Lower leg skin (tissue), 3 donors: ENCODE results near the gene TOMM6.

Experiments used
- POLR2A ChIP-seq, 2 donors: fragments of 450-650 bp; IDR thresholded peaks; one replicate each; pipeline ENCODE4 v1.6.1; 2016 to 2017; ENCODE audit warnings: antibody characterized with exemption in 2 of 2, mild to moderate bottlenecking in 1 of 2, moderate library complexity in 1 of 2
- TF ChIP-seq, protein P1 (sequence below), 3 donors: fragments of 450-650 bp; IDR thresholded peaks; one replicate each; pipeline ENCODE4 v1.5.1; 2016; ENCODE audit warnings: antibody characterized with exemption in 3 of 3, mild to moderate bottlenecking in 3 of 3, moderate library complexity in 2 of 3

DNA sequence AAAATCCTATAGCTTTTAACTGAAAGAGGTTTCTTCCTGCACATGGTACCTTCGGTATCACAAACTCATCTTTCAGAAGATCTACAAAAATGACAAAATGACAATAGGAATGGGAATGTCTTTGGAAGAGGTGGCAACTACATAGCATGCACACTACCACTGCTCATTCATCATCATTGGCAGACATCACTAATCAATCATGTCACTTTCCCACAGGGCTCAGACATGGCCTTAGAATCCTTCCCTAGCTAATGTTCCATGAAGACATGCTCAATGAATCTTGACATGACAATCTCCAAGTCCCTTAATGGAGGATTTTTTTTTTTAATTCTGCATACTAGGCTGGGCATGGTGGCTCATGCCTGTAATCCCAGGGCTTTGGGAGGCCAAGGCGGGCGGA is 37.1 kb upstream of the TOMM6 start:
- TF ChIP-seq, protein P1, sequence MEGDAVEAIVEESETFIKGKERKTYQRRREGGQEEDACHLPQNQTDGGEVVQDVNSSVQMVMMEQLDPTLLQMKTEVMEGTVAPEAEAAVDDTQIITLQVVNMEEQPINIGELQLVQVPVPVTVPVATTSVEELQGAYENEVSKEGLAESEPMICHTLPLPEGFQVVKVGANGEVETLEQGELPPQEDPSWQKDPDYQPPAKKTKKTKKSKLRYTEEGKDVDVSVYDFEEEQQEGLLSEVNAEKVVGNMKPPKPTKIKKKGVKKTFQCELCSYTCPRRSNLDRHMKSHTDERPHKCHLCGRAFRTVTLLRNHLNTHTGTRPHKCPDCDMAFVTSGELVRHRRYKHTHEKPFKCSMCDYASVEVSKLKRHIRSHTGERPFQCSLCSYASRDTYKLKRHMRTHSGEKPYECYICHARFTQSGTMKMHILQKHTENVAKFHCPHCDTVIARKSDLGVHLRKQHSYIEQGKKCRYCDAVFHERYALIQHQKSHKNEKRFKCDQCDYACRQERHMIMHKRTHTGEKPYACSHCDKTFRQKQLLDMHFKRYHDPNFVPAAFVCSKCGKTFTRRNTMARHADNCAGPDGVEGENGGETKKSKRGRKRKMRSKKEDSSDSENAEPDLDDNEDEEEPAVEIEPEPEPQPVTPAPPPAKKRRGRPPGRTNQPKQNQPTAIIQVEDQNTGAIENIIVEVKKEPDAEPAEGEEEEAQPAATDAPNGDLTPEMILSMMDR (IDR thresholded peaks at IDR 0.05) = no peak
- TF ChIP-seq POLR2A (IDR thresholded peaks at IDR 0.05) = no peak
